Activated CD4-positive, alpha-beta memory T cell treated with anti-CD3 and anti-CD28 coated beads for 36 hours (primary cell): ENCODE data around the gene PHAF1. TPM values are rescaled to one million over a fixed set of nuclear protein-coding genes. Genes with fewer than 3 reads are reported as not detected.
"Not testable (repeated sequence)": the region's sequence is repeated elsewhere in the genome, so short reads cannot be mapped to it uniquely, and the experiment has no call there.

Source experiments
- CTCF ChIA-PET: fragments of 350-600 bp; sonication (Branson Sonifier 250); formaldehyde crosslinking; loops from one replicate; lab custom pipeline; 2021; ENCODE audit warnings: antibody characterized with exemption, inconsistent platforms; lab: Charles Lee
- POLR2A ChIA-PET: fragments of 350-600 bp; sonication (Branson Sonifier 250); formaldehyde crosslinking; loops from one replicate; lab custom pipeline; 2021; ENCODE audit warnings: antibody characterized with exemption; lab: Charles Lee
- DNase-seq: peaks from one replicate; pipeline ENCODE4 v3.0.0-alpha.2; 2020
- H3K27ac Mint-ChIP-seq: one replicate; pipeline ENCODE4 v1.8.0; 2021; ENCODE audit warnings: mixed read lengths
- H3K27me3 Mint-ChIP-seq: one replicate; pipeline ENCODE4 v1.8.0; 2021; ENCODE audit warnings: mixed read lengths
- H3K36me3 Mint-ChIP-seq: one replicate; pipeline ENCODE4 v1.8.0; 2021; ENCODE audit warnings: mixed read lengths
- H3K4me1 Mint-ChIP-seq: one replicate; pipeline ENCODE4 v1.8.0; 2021; ENCODE audit warnings: low read depth, mixed read lengths
- H3K4me3 Mint-ChIP-seq: one replicate; pipeline ENCODE4 v1.8.0; 2021; ENCODE audit warnings: mild to moderate bottlenecking, mixed read lengths
- H3K9me3 Mint-ChIP-seq: one replicate; pipeline ENCODE4 v1.8.0; 2021; ENCODE audit warnings: mixed read lengths
- intact Hi-C: fragments of 100-400 bp; cut with micrococcal nuclease; formaldehyde crosslinking; loops from one replicate; pipeline ENCODE4 v1.15.1; 2023
- total RNA-seq, 2 experiments: library from RNA; stranded (reverse); gene quantifications; one replicate each; pipeline ENCODE4 v1.2.3, GENCODE V29; 2021

PHAF1 gene
- total RNA-seq, 2 experiments from 2014 or later = 11.4 to 12.3 TPM

DNA sequence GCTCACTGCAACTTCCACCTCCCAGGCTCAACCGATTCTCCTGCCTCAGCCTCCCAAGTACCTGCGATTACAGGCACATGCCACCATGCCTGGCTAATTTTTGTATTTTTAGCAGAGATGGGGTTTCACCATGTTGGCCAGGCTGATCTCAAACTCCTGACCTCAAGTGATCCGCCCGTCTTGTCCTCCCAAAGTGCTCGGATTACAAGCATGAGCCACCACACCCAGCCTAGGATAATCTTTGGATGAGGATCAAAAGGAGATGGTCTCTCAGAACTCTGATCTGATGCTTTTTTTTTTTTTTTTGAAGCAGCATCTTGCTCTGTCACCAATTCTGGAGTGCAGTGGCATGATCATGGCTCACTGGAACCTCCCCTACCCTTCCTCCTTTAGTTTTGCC is 13.1 kb downstream of the PHAF1 start:
- CTCF ChIA-PET, H3K27me3 Mint-ChIP-seq: not testable (repeated sequence)

DNA sequence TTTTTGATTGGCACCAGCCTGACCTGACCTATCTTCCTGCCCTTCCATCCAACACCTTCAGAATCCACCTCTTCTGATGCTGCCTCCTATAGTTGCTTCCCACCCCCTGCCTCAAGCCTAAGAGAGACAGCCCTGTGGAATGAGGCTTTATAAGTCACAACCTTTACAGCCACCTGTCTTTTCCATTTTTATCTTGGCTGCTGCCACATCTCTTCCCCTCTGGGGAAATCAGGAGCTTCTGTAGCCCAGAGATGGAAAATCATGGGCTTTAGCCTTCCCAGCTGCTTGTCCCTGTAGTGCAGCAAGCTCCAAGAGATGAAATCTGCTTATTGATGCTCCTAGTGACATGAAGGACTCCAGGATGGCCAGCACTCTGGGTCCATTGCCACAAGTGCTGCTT is 18.7 kb downstream of the PHAF1 start:
- Mint-ChIP-seq H3K27me3 (no peaks in the 10 kb centered on the region), H3K4me1 (no peaks in the 10 kb centered on the region), H3K27ac (no peak overlapping the region), H3K36me3 (peaks cover 26% of the 10 kb centered on the region), H3K4me3 (no peak overlapping the region), H3K9me3 (no peaks in the 10 kb centered on the region)
- intact Hi-C loops = no loop called here
- POLR2A ChIA-PET = no interaction called here
- no peak for DNase-seq
- CTCF ChIA-PET = interaction anchor here (0.5 to 0.6 kb wide), 2 partner anchors 23 to 27 kb away, joined by 3 read pairs; no protein-coding TSS in a partner anchor

More for the DNA sequence above, 13.1 kb downstream of the PHAF1 start:
- POLR2A ChIA-PET, intact Hi-C loops, H3K4me3 Mint-ChIP-seq, DNase-seq, H3K27ac Mint-ChIP-seq, H3K9me3 Mint-ChIP-seq, H3K4me1 Mint-ChIP-seq: not testable (repeated sequence)
- peaks cover 23% of the 10 kb centered on the region for H3K36me3 Mint-ChIP-seq

DNA sequence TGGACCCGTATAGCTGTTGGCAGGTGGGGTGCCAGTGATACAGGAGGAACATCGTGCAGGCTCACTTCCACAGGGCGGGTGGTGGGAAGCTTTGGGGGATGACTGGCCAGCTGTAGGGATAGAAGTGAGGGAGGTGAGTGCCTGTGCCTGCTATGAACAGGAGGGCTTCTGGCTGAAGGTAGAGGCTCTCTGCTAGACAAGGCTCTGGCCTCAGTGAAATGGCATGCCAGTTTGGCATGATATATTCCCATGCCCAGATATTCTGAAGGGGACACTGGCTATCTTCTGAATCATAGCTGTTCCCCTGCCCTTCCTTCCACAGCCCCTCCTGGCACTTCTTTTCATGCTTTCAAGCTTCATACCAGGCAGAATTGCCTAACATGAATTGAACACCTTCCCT is 19.1 kb downstream of the PHAF1 start:
- Mint-ChIP-seq H3K4me1 (no peaks in the 10 kb centered on the region), H3K27me3 (no peaks in the 10 kb centered on the region)

DNA sequence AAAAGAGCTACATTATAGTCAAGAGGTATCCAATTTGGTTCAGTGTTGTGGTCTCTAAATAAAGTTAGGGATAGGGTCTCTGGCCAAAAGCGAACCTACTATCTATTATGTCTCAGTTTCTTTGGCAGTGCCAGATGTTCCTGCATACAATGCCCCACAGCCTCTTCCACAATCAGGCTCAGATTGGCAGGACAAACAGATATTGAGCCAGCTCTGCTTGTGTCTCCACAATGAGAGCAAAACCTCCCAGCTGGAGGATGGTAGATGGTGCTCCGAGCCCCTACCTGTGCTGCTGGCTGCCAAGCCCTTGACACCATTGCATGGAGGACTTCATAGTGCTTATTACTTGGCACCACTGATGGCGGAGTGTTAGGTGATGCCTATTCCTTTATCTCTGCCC is 19.7 kb downstream of the PHAF1 start:
- CTCF ChIA-PET = interaction anchor here (0.8 kb wide), 1 partner anchor 26 kb away, joined by 3 read pairs; no protein-coding TSS in a partner anchor
- no peak for DNase-seq
- Mint-ChIP-seq H3K27ac (no peak overlapping the region), H3K36me3 (peaks cover 25% of the 10 kb centered on the region), H3K4me1 (no peaks in the 10 kb centered on the region), H3K4me3 (no peak overlapping the region), H3K9me3 (no peaks in the 10 kb centered on the region), H3K27me3 (no peaks in the 10 kb centered on the region)
- intact Hi-C loops = no loop called here
- POLR2A ChIA-PET = no interaction called here

More for the DNA sequence above, 19.1 kb downstream of the PHAF1 start:
- peaks cover 24% of the 10 kb centered on the region for H3K36me3 Mint-ChIP-seq
- H3K4me3 Mint-ChIP-seq = no peak overlapping the region
- ChIA-PET CTCF (interaction anchor here (0.8 kb wide), 1 partner anchor 26 kb away, joined by 3 read pairs; no protein-coding TSS in a partner anchor), POLR2A (no interaction called here)
- intact Hi-C loops = no loop called here
- DNase-seq = no peak
- no peak overlapping the region for H3K27ac Mint-ChIP-seq
- H3K9me3 Mint-ChIP-seq = no peaks in the 10 kb centered on the region

DNA sequence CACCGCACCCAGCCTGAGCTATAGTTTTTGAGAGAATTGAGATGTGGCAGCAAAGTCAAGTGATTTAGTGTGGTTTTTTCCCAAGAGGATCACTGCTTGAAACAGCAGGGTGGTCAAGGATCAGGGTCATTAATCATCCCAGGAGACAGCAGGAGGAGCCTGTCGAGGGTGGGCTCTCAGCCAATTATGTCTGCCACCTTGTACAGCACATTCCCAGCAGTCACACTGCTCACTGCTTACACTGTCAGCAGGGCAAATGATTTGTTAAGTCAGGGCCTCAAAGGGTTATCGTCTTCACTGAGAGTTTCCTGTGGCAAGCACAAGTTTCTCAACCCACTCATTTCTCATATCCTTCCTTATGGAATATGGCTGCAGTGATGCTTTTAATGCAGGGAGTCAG is 27.9 kb downstream of the PHAF1 start:
- Mint-ChIP-seq H3K36me3 (peaks cover 33% of the 10 kb centered on the region), H3K27ac (no peak overlapping the region)
- POLR2A ChIA-PET = no interaction called here

DNA sequence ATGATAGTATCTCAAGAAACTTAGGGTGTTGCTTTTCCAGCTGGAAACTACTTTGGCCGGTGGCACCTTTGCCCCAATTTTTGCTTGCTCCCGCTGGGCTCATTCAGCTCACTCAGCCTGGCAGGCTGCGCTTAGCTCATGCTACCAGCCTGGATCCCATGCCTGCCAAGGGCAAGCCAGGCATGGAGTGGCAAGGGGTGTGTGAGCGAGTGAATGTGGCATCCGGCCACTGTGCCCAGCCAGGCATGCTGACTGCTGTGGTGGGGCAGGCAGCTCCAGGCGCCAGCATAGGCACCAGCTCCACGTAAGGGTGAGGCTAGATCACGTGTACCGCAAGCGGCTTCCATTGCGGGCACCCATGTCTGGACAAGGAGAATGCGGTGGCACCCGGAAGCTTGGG is 31.6 kb downstream of the PHAF1 start:
- Mint-ChIP-seq H3K4me3 (no peak overlapping the region), H3K27ac (no peak overlapping the region), H3K36me3 (peaks cover 42% of the 10 kb centered on the region), H3K27me3 (no peaks in the 10 kb centered on the region), H3K9me3 (no peaks in the 10 kb centered on the region), H3K4me1 (no peaks in the 10 kb centered on the region)
- POLR2A ChIA-PET = interaction anchor here (0.9 kb wide), 1 partner anchor 123 kb away, joined by 3 read pairs; no protein-coding TSS in a partner anchor
- CTCF ChIA-PET = interaction anchor here (1.1 to 4.0 kb wide), 3 partner anchors 14 to 188 kb away, joined by 4 to 19 read pairs (median 4); no protein-coding TSS in a partner anchor
- intact Hi-C loops = no loop called here
- no peak for DNase-seq

More for the DNA sequence above, 27.9 kb downstream of the PHAF1 start:
- no peaks in the 10 kb centered on the region for H3K9me3 Mint-ChIP-seq
- no peak overlapping the region for H3K4me3 Mint-ChIP-seq
- H3K27me3 Mint-ChIP-seq = no peaks in the 10 kb centered on the region
- H3K4me1 Mint-ChIP-seq = no peaks in the 10 kb centered on the region
- intact Hi-C loops = no loop called here
- CTCF ChIA-PET = interaction anchor here (0.6 to 1.7 kb wide), 3 partner anchors 18 to 187 kb away, joined by 3 to 10 read pairs (median 4); no protein-coding TSS in a partner anchor
- DNase-seq = no peak

DNA sequence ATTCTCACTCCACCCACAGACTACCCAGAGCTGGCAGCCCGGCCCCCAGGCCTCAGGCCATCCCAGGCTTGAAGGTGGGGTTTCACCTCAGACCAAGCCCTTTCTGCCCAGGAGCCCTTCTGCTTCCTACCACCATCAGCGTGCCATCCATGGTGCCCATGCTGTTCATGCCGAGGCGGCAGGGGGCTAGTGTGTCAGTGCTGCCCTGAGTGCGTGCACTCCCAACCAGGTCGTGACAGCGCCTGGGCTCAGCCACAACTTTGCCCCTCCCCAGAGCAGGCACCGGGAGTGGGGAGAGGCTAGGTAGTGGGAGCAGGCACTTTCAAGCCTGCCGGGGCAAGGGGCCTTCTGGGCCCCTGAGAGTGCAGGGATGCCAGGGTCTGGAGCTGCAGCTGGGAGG is 32.6 kb downstream of the PHAF1 start:
- no peaks in the 10 kb centered on the region for H3K9me3 Mint-ChIP-seq
- POLR2A ChIA-PET = no interaction called here
- no peak overlapping the region for H3K27ac Mint-ChIP-seq

DNA sequence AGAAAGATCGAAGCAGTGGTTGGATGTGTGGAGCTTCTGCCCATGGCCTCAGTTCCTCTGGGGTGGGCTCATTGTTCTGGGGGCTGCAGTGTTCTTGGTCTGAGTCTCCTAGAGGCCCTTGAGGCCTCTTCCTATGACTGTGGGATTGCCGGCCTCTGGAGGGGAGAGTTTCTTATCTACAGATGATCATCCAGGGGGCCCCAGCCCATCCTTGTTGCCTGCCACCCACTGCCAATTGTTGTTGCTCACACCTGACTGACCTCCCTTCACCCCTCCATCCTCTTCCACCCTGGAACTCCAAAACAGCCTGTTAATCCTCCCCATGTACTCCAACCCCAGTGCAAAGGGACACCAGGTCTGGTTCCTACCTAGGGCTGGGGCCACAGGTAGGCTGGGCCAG is 35.2 kb downstream of the PHAF1 start:
- intact Hi-C loops = no loop called here
- ChIA-PET CTCF (interaction anchor here (2.2 kb wide), 1 partner anchor 10 kb away, joined by 7 read pairs; no protein-coding TSS in a partner anchor), POLR2A (no interaction called here)
- Mint-ChIP-seq H3K4me3 (no peak overlapping the region), H3K4me1 (peaks cover 4% of the 10 kb centered on the region), H3K27me3 (no peaks in the 10 kb centered on the region), H3K9me3 (no peaks in the 10 kb centered on the region), H3K27ac (no peak overlapping the region), H3K36me3 (peaks cover 52% of the 10 kb centered on the region)
- no peak for DNase-seq

More for the DNA sequence above, 32.6 kb downstream of the PHAF1 start:
- Mint-ChIP-seq H3K4me3 (no peak overlapping the region), H3K4me1 (no peaks in the 10 kb centered on the region), H3K27me3 (no peaks in the 10 kb centered on the region), H3K36me3 (peaks cover 43% of the 10 kb centered on the region)
- intact Hi-C loops = no loop called here
- no peak for DNase-seq
- CTCF ChIA-PET = interaction anchor here (1.1 to 4.0 kb wide), 2 partner anchors 13 to 189 kb away, joined by 4 to 19 read pairs; no protein-coding TSS in a partner anchor

DNA sequence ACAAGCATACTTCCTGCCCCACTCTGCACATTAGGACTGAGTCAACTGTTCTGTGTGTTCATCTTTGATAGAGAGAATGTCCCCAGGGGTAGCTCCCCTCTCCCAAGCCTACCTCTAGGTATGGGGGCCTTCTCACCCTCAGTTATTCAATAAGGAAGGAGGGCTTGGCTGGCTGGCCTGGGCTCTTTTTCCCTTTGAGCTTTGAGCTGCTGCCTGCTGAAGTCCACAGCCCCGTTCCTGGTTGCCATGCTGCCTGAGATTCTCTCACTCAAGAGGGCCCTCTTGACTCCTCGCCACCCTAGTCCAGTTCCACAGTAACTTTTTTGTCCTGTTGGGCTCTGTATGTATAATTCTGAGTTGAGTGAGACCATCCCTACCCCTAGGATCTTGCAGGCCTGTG is 36.0 kb downstream of the PHAF1 start:
- peaks cover 46% of the 10 kb centered on the region for H3K36me3 Mint-ChIP-seq
- intact Hi-C loops = no loop called here
- ChIA-PET POLR2A (no interaction called here), CTCF (interaction anchor here (1.3 kb wide), 1 partner anchor 9 kb away, joined by 7 read pairs; no protein-coding TSS in a partner anchor)
- DNase-seq = no peak
- H3K4me1 Mint-ChIP-seq = peaks cover 4% of the 10 kb centered on the region
- no peak overlapping the region for H3K27ac Mint-ChIP-seq
- H3K27me3 Mint-ChIP-seq = no peaks in the 10 kb centered on the region
- no peak overlapping the region for H3K4me3 Mint-ChIP-seq
- no peaks in the 10 kb centered on the region for H3K9me3 Mint-ChIP-seq

DNA sequence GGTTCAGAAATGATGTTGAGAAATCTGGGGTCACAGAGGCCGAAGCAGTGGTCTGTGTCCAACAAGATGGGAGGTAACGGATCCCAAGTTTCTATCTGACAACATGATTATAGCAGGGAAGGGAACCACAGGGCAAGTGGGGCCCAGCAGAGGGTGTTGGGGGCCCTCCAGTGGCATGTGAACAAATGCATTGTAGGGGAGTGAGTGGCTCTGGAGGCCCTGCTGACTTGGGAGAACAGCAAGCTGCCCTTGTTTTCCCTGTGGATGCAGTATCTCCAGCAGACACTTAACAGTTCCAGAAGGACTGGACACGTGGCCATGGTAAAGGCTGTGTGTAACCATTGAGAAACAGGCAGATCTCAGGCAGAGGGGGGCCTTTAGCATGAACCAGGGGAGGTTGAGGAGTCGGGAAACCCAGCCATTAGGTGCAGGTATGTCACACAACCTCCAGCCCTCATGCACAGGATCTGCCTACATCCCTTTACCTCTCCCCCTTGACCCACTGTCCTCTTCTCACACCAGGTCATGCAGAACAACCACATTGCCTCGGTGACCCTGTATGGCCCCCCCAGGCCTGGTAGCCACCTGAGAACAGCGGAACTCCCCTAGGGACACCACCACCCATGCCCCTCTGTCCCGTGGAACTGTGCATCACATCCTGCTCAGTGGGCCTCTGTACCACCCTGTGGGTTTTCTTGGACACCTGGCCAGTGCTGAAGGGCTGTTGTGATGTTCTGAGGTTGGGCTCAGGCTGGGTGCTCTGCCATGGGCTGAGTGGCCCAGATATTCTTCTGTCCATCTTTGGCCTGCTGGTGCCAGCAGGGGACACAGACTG is 37.0 kb downstream of the PHAF1 start:
- Mint-ChIP-seq H3K27ac (no peak overlapping the region), H3K27me3 (no peaks in the 10 kb centered on the region), H3K4me3 (no peak overlapping the region), H3K4me1 (peaks cover 8% of the 10 kb centered on the region), H3K36me3 (peaks cover 41% of the 10 kb centered on the region), H3K9me3 (no peaks in the 10 kb centered on the region)
- POLR2A ChIA-PET = no interaction called here
- intact Hi-C loops = loop anchor here (1.0 kb wide), 1 partner anchor 24 kb away; the partner anchor contains the start of gene NOL3
- DNase-seq = no peak
- CTCF ChIA-PET = interaction anchor here (1.2 to 1.3 kb wide), 2 partner anchors 8 kb away, joined by 4 to 7 read pairs; no protein-coding TSS in a partner anchor

DNA sequence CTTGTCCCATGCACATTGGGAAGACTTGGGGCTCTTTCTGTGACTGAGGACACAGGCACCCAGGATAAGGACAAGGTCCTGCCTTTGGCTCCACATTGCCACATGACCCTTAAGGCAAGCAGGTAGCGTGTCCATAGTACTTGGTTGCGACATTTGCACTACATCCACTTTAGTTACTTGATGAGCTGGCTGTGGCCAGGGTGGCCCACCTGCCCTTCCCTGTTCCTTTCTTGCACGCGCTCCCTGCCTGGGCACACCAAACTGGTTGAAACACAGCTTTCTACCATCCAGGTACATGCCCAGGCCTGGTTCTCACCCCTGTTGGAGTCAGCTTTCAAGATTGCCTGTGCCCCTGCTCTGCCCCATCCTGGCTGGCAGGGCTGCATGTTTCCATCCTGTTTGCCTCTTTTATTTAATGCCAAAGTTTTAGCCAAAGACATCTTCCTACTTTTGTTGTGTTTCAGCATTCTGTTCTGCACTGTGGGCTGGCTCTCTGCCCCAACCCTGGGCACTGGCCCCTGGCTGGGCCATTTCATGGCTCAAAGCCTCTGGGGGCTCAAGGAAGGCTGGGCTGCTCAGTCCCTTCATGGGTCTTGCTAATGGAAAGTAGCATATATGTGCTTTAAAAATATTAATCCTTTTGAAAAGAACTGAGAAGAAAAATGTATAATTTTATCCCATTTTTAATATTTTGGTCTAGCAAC is 37.8 kb downstream of the PHAF1 start:
- Mint-ChIP-seq H3K36me3 (peaks cover 41% of the 10 kb centered on the region), H3K4me1 (peaks cover 8% of the 10 kb centered on the region), H3K4me3 (no peak overlapping the region), H3K27ac (no peak overlapping the region), H3K27me3 (no peaks in the 10 kb centered on the region), H3K9me3 (no peaks in the 10 kb centered on the region)
- intact Hi-C loops = loop anchor here (1.0 kb wide), 1 partner anchor 23 kb away; the partner anchor contains the start of gene NOL3
- DNase-seq = no peak
- CTCF ChIA-PET = interaction anchor here (1.2 kb wide), 1 partner anchor 8 kb away, joined by 4 read pairs; no protein-coding TSS in a partner anchor
- POLR2A ChIA-PET = no interaction called here
